GM23338 (cell line): ENCODE data around the gene NTMT1.

ENCODE experiments used
- CREB1 ChIP-seq: fragments of 250-450 bp; sonication (Bioruptor Pico); IDR thresholded peaks from 2 replicates; pipeline ENCODE4 v1.5.0; 2020; ENCODE audit warnings: low read depth, mild to moderate bottlenecking, moderate library complexity
- CTCF ChIP-seq, 2 experiments: fragments of 200-600 bp in 1 of 2; sonication (generic) in 1 of 2; conservative IDR thresholded peaks; 2 replicates each; pipeline versions ENCODE4 v1.5.1 to v1.6.1; 2016 to 2017; ENCODE audit warnings: antibody characterized with exemption in 2 of 2, low read depth in 2 of 2, mild to moderate bottlenecking in 2 of 2, moderate library complexity in 1 of 2
- ETS1 ChIP-seq: IDR thresholded peaks from 2 replicates; pipeline ENCODE4 v1.6.1; 2016; ENCODE audit warnings: antibody characterized with exemption
- EZH2 ChIP-seq: fragments of 200-600 bp; sonication (generic); IDR thresholded peaks from one replicate; pipeline ENCODE4 v1.8.0; 2017; ENCODE audit warnings: antibody characterized with exemption, mild to moderate bottlenecking, low read depth; ENCODE audit not compliant: unreplicated experiment
- EZH2phosphoT487 ChIP-seq: fragments of 200-600 bp; sonication (generic); IDR thresholded peaks from one replicate; pipeline ENCODE4 v1.8.1; 2018; ENCODE audit warnings: antibody characterized with exemption; ENCODE audit not compliant: unreplicated experiment
- JUNB ChIP-seq: IDR thresholded peaks from one replicate; pipeline ENCODE4 v1.6.1; 2016; ENCODE audit warnings: antibody characterized with exemption; ENCODE audit not compliant: unreplicated experiment
- NANOG ChIP-seq: IDR thresholded peaks from 2 replicates; pipeline ENCODE4 v1.6.1; 2016; ENCODE audit warnings: antibody characterized with exemption, borderline replicate concordance
- POLR2AphosphoS5 ChIP-seq: IDR thresholded peaks from 2 replicates; pipeline ENCODE4 v1.6.1; 2016; ENCODE audit warnings: antibody characterized with exemption, low read depth
- REST ChIP-seq: IDR thresholded peaks from one replicate; pipeline ENCODE4 v1.6.1; 2018; ENCODE audit warnings: antibody characterized with exemption; ENCODE audit not compliant: unreplicated experiment
- STAT1 ChIP-seq: IDR thresholded peaks from one replicate; pipeline ENCODE4 v1.6.1; 2016; ENCODE audit warnings: antibody characterized with exemption; ENCODE audit not compliant: unreplicated experiment
- ZNF114 ChIP-seq: fragments of 250-450 bp; sonication (Bioruptor Pico); IDR thresholded peaks from 2 replicates; pipeline ENCODE4 v1.5.0; 2020; ENCODE audit warnings: mild to moderate bottlenecking, moderate library complexity
- ZNF331 ChIP-seq: fragments of 250-450 bp; sonication (Bioruptor Pico); IDR thresholded peaks from 2 replicates; pipeline ENCODE4 v1.5.0; 2020; ENCODE audit warnings: low read depth, mild to moderate bottlenecking, moderate library complexity

- TF ChIP-seq CTCF (conservative IDR thresholded peaks at IDR 0.05; ENCODE audit: low read depth in 2 of 2) (no peak), POLR2AphosphoS5 (no peak), EZH2phosphoT487 (no peak), EZH2 (no peak), JUNB (no peak), REST (no peak), ZNF114 (no peak), CREB1 (CRISPR knock-in tag) (no peak), ZNF331 (CRISPR knock-in tag) (no peak), STAT1 (no peak), ETS1 (no peak), NANOG (no peak)
Observed at GRCh38 chr9:129681924-129682323, 56.0 kb downstream of the NTMT1 start.
